AG04450 (cell line): ENCODE data around the gene TRAF7. TPM values are rescaled to one million over a fixed set of nuclear protein-coding genes. Genes with fewer than 3 reads are reported as not detected.

Source experiments
- CTCF ChIA-PET: fragments of 300-600, 350-600 bp; formaldehyde crosslinking; extraction: SDS; loops from one replicate; lab custom pipeline; 2022; ENCODE audit warnings: antibody characterized with exemption, inconsistent platforms; lab: Charles Lee
- POLR2A ChIA-PET: fragments of 350-600 bp; formaldehyde crosslinking; extraction: SDS; loops from one replicate; lab custom pipeline; 2021; ENCODE audit warnings: antibody characterized with exemption, inconsistent platforms; lab: Yijun Ruan, JAX
- DNase-seq: peaks from one replicate; pipeline ENCODE4 v3.0.0-alpha.2; 2011; ENCODE audit warnings: low read depth, low spot score
- H3K27ac ChIP-seq: one replicate; pipeline ENCODE4 v1.5.1; 2012; ENCODE audit warnings: low read depth, low read length, control low read depth
- H3K27me3 ChIP-seq: one replicate; pipeline ENCODE4 v1.6.0; 2012; ENCODE audit warnings: low read length; ENCODE audit not compliant: control insufficient read depth, insufficient read depth
- H3K4me3 ChIP-seq: 2 replicates; pipeline ENCODE4 v1.5.1; 2011; ENCODE audit warnings: mild to moderate bottlenecking, low read depth, low read length, control low read depth
- H3K9me3 ChIP-seq: 2 replicates; pipeline ENCODE4 v1.5.1; 2012; ENCODE audit warnings: low read length; ENCODE audit not compliant: control insufficient read depth, insufficient read depth
- CTCF ChIP-seq: IDR thresholded peaks from 2 replicates; pipeline ENCODE4 v1.5.1; 2011; ENCODE audit warnings: low read depth, low read length, control low read depth, inconsistent platforms
- polyA plus RNA-seq: library from polyadenylated mRNA; depleted of rRNA; stranded (reverse); fragments of >200 nt; gene quantifications from 2 replicates; pipeline ENCODE4 v1.2.3, GENCODE V29; 2011

TRAF7 gene
- polyA plus RNA-seq, 1 experiment: 35.2 TPM

DNA sequence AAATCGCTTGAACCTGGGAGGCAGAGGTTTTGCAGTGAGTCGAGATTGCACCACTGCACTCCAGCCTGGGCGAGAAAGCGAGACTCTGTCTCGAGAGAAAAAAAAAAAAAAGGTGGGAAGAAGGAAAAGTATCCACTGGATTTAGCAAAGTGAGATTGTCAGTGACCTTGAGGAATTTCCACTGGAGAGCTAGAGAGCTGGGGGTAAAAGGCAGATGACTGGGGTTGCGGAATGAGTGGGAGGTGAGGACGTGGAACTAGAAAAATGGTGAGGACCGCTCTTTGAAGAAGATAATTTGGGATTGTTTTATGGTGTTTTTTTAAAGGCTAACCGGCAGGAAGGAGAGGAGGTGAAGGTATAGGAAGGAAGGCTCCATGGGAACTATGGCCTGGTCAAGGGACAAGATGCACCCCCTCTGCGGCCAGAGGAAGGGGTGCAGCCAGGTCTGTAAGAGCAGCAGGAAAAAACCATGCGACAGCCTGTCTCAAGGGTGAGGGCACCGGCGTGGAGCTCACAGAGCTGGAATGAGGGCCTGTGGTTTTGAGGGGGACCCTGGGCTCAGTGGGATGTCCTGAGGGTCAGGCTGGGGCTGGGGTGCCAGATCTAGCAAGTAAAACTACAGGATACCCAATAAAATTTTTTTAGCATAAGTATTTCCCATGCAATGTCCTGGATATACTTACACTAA is 49.0 kb downstream of the TRAF7 start:
- ChIA-PET CTCF (no interaction called here), POLR2A (interaction anchor here (0.5 to 1.8 kb wide), 4 partner anchors 8 to 50 kb away, joined by 3 to 13 read pairs (median 4); partner anchors contain the start of genes CASKIN1, ECI1 and TRAF7)
- peak overlapping the region; percentile 52 for H3K27ac ChIP-seq
- H3K4me3 ChIP-seq: peak overlapping the region; percentile 95
- peaks cover 6% of the 10 kb centered on the region for H3K9me3 ChIP-seq
- TF ChIP-seq CTCF: no peak
- peaks cover 9% of the 10 kb centered on the region for H3K27me3 ChIP-seq
- no peak for DNase-seq

GRCh38 chr16:2205104-2205966 is 49.8 kb downstream of the TRAF7 start, which contains the start of gene MLST8:
MLST8 (plus strand) TSS chr16:2205454; CDS start chr16:2206086, 632 bp downstream.
- POLR2A ChIA-PET: interaction anchor here (0.5 to 1.8 kb wide), 6 partner anchors 9 to 262 kb away, joined by 3 to 13 read pairs (median 5); partner anchors contain the start of genes CASKIN1, ECI1, MSRB1 and PGP
- H3K27me3 ChIP-seq: peaks cover 2% of the 10 kb centered on the region
- peaks cover 3% of the 10 kb centered on the region for H3K9me3 ChIP-seq
- H3K4me3 ChIP-seq: peak within 1 kb of the TSS; percentile 95
- peak within 1 kb of the TSS; percentile 70 for H3K27ac ChIP-seq
- CTCF ChIA-PET: no interaction called here
- no peak for TF ChIP-seq CTCF
- peak; percentile 78 for DNase-seq

DNA sequence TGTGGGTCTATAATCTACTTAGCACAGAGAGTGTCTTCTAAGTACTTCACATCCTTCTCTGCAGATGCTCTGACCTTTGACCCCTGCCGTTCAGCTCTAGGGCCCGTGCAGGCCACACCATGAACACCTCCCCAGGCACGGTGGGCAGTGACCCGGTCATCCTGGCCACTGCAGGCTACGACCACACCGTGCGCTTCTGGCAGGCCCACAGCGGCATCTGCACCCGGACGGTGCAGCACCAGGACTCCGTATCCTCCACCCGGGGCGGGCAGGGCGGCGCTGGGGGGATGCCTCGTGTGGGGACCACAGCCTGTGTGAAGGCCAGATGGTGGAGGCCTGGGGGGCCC is 50.4 kb downstream of the TRAF7 start:
- Histone ChIP-seq H3K9me3 (peaks cover 3% of the 10 kb centered on the region; the same call in 1 of the 2 replicates), H3K27me3 (no peaks in the 10 kb centered on the region), H3K4me3 (peak overlapping the region; percentile 95), H3K27ac (no peak overlapping the region)
- TF ChIP-seq CTCF: no peak
- no peak for DNase-seq
- ChIA-PET POLR2A (interaction anchor here (0.6 to 1.8 kb wide), 5 partner anchors 9 to 263 kb away, joined by 3 to 13 read pairs (median 5); partner anchors contain the start of genes ECI1, MSRB1, PGP and TRAF7), CTCF (interaction anchor here (0.7 to 1.0 kb wide), 2 partner anchors 45 to 139 kb away, joined by 3 to 20 read pairs; partner anchors contain the start of gene ECI1)

- peaks cover 3% of the 10 kb centered on the region; the same call in 1 of the 2 replicates for H3K9me3 ChIP-seq
- no peak overlapping the region for H3K27ac ChIP-seq
- DNase-seq: no peak
- CTCF ChIA-PET: interaction anchor here (0.6 to 1.0 kb wide), 3 partner anchors 45 to 195 kb away, joined by 3 to 20 read pairs (median 3); partner anchors contain the start of gene ECI1
- no peaks in the 10 kb centered on the region for H3K27me3 ChIP-seq
- peak overlapping the region; percentile 95 for H3K4me3 ChIP-seq
- POLR2A ChIA-PET: interaction anchor here (1.3 to 1.8 kb wide), 3 partner anchors 8 to 52 kb away, joined by 6 to 13 read pairs (median 6); partner anchors contain the start of genes PGP and TRAF7
- no peak for TF ChIP-seq CTCF
Observed at GRCh38 chr16:2206420-2206779, 50.8 kb downstream of the TRAF7 start.
